WTC11 (cell line): ENCODE measurements around the gene SLC2A1. TPM values are rescaled to one million over a fixed set of nuclear protein-coding genes. Genes with fewer than 3 reads are reported as not detected.
"Not testable (repeated sequence)": the region's sequence is repeated elsewhere in the genome, so short reads cannot be mapped to it uniquely, and the experiment has no call there.

ENCODE experiments used
- ATAC-seq: fragments of 200-7000 bp; cut with Tn5 transposase; 2 replicates; pipeline ENCODE4 v1.10.0; 2021; ENCODE audit warnings: mild to moderate bottlenecking, moderate library complexity
- CTCF ChIA-PET: fragments of 300-600 bp; sonication (Branson Sonifier 250); formaldehyde crosslinking; loops from one replicate; lab custom pipeline; 2021; ENCODE audit warnings: antibody characterized with exemption; lab: Charles Lee
- POLR2A ChIA-PET: fragments of 350-600 bp; sonication (Branson Sonifier 250); formaldehyde crosslinking; loops from one replicate; lab custom pipeline; 2021; ENCODE audit warnings: antibody characterized with exemption; lab: Charles Lee
- DNase-seq: peaks from one replicate; pipeline ENCODE4 v3.0.0; 2021; ENCODE audit warnings: low spot score
- H3K27ac Mint-ChIP-seq: 2 replicates; pipeline ENCODE4 v1.8.0; 2021; ENCODE audit warnings: mixed read lengths
- H3K27me3 Mint-ChIP-seq: 2 replicates; pipeline ENCODE4 v1.8.0; 2021; ENCODE audit warnings: low read depth, mild to moderate bottlenecking, moderate library complexity, mixed read lengths
- H3K36me3 Mint-ChIP-seq: 2 replicates; pipeline ENCODE4 v1.8.0; 2021; ENCODE audit warnings: mixed read lengths
- H3K4me1 Mint-ChIP-seq: 2 replicates; pipeline ENCODE4 v1.8.0; 2022; ENCODE audit warnings: mixed read lengths
- H3K4me3 Mint-ChIP-seq: 2 replicates; pipeline ENCODE4 v1.8.0; 2021; ENCODE audit warnings: mild to moderate bottlenecking, moderate library complexity, mixed read lengths
- H3K9me3 Mint-ChIP-seq: 2 replicates; pipeline ENCODE4 v1.8.0; 2021; ENCODE audit warnings: mixed read lengths
- ATF1 ChIP-seq: sonication (generic); formaldehyde crosslinking; IDR thresholded peaks from 2 replicates; pipeline ENCODE4 v1.8.1; 2023; ENCODE audit warnings: mild to moderate bottlenecking, moderate library complexity, missing genetic modification reagents
- CREM ChIP-seq: sonication (generic); formaldehyde crosslinking; IDR thresholded peaks from 2 replicates; pipeline ENCODE4 v1.8.1; 2022; ENCODE audit warnings: mild to moderate bottlenecking, missing genetic modification reagents, moderate library complexity
- E2F4 ChIP-seq: sonication (generic); formaldehyde crosslinking; IDR thresholded peaks from 2 replicates; pipeline ENCODE4 v1.8.1; 2022; ENCODE audit warnings: low read depth, mild to moderate bottlenecking, moderate library complexity, missing genetic modification reagents, borderline replicate concordance
- EMX1 ChIP-seq: fragments of 250-450 bp; sonication (Bioruptor Pico); IDR thresholded peaks from 2 replicates; pipeline ENCODE4 v1.8.0; 2021; ENCODE audit warnings: mild to moderate bottlenecking
- HMGA2 ChIP-seq: fragments of 250-450 bp; sonication (Bioruptor Pico); IDR thresholded peaks from 2 replicates; pipeline ENCODE4 v1.4.0; 2021; ENCODE audit warnings: mild to moderate bottlenecking, moderate library complexity
- IRF2 ChIP-seq: sonication (generic); formaldehyde crosslinking; IDR thresholded peaks from 2 replicates; pipeline ENCODE4 v1.8.0; 2022; ENCODE audit warnings: low read depth, missing genetic modification reagents, borderline replicate concordance
- NFATC4 ChIP-seq: fragments of 250-450 bp; sonication (Bioruptor Pico); IDR thresholded peaks from 2 replicates; pipeline ENCODE4 v1.9.0; 2021; ENCODE audit warnings: mild to moderate bottlenecking
- NR1H2 ChIP-seq: sonication (generic); formaldehyde crosslinking; IDR thresholded peaks from 2 replicates; pipeline ENCODE4 v1.9.0; 2021; ENCODE audit warnings: mild to moderate bottlenecking, moderate library complexity, missing genetic modification reagents
- NR3C1 ChIP-seq: sonication (generic); formaldehyde crosslinking; conservative IDR thresholded peaks from 2 replicates; pipeline ENCODE4 v1.8.1; 2023; ENCODE audit warnings: low read depth, mild to moderate bottlenecking, missing genetic modification reagents
- USF1 ChIP-seq: sonication (generic); formaldehyde crosslinking; IDR thresholded peaks from 2 replicates; pipeline ENCODE4 v1.8.0; 2022; ENCODE audit warnings: mild to moderate bottlenecking, missing genetic modification reagents
- ZNF121 ChIP-seq: sonication (generic); formaldehyde crosslinking; IDR thresholded peaks from 2 replicates; pipeline ENCODE4 v1.8.0; 2023; ENCODE audit warnings: missing genetic modification reagents
- ZNF263 ChIP-seq: sonication (generic); formaldehyde crosslinking; IDR thresholded peaks from 2 replicates; pipeline ENCODE4 v1.8.1; 2022; ENCODE audit warnings: low read depth, mild to moderate bottlenecking, moderate library complexity, missing genetic modification reagents
- ZNF317 ChIP-seq: sonication (generic); formaldehyde crosslinking; IDR thresholded peaks from 2 replicates; pipeline ENCODE4 v1.8.1; 2023; ENCODE audit warnings: low read depth, mild to moderate bottlenecking, moderate library complexity, missing genetic modification reagents, borderline replicate concordance
- total RNA-seq: library from RNA; stranded (reverse); gene quantifications from 3 replicates; pipeline ENCODE4 v1.2.3, GENCODE V29; 2021
- TF ChIP-seq, protein P1 (sequence below): sonication (generic); formaldehyde crosslinking; IDR thresholded peaks from 2 replicates; pipeline ENCODE4 v1.8.0; 2022; ENCODE audit warnings: mild to moderate bottlenecking, missing genetic modification reagents
- TF ChIP-seq, protein P2 (sequence below): fragments of 250-450 bp; sonication (Bioruptor Pico); conservative IDR thresholded peaks from 2 replicates; pipeline ENCODE4 v1.9.0; 2021; ENCODE audit warnings: mild to moderate bottlenecking
- TF ChIP-seq, protein P3 (sequence below): sonication (generic); formaldehyde crosslinking; IDR thresholded peaks from 2 replicates; pipeline ENCODE4 v1.8.1; 2022; ENCODE audit warnings: missing genetic modification reagents, borderline replicate concordance

Gene SLC2A1
- total RNA-seq, 1 experiment from 2014 or later: 215 TPM

DNA sequence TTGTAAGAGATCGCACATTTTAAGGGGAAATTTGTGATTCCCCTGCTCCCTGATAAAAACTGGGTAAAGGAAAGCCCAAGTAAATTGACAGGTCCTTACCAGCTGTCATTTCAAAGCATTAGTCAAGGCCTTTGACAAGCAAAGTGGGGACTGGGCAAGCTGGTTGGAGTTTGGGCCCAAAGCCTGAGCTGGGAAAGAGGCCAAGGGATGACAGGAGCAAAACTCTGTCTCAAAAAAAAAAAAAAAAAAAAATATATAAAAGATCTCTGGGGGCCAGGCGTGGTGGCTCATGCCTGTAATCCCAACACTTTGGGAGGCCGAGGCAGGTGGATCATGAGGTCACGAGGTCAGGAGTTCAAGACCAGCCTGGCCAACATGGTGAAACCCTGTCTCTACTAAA is 36.9 kb downstream of the SLC2A1 start:
- Mint-ChIP-seq H3K27ac (no peak overlapping the region), H3K4me1 (peaks cover 30% of the 10 kb centered on the region), H3K27me3 (peaks cover 2% of the 10 kb centered on the region; the same call in 1 of the 2 replicates), H3K4me3 (no peak overlapping the region), H3K36me3 (peaks cover 21% of the 10 kb centered on the region), H3K9me3 (peaks cover 14% of the 10 kb centered on the region)
- CTCF ChIA-PET: interaction anchor here (0.8 to 5.0 kb wide), 2 partner anchors 152 to 180 kb away, joined by 3 to 119 read pairs; no protein-coding TSS in a partner anchor
- POLR2A ChIA-PET: interaction anchor here (0.6 kb wide), 1 partner anchor 706 kb away, joined by 8 read pairs; no protein-coding TSS in a partner anchor
- DNase-seq: no peak
- no peak for ATAC-seq
- TF ChIP-seq, protein P1, sequence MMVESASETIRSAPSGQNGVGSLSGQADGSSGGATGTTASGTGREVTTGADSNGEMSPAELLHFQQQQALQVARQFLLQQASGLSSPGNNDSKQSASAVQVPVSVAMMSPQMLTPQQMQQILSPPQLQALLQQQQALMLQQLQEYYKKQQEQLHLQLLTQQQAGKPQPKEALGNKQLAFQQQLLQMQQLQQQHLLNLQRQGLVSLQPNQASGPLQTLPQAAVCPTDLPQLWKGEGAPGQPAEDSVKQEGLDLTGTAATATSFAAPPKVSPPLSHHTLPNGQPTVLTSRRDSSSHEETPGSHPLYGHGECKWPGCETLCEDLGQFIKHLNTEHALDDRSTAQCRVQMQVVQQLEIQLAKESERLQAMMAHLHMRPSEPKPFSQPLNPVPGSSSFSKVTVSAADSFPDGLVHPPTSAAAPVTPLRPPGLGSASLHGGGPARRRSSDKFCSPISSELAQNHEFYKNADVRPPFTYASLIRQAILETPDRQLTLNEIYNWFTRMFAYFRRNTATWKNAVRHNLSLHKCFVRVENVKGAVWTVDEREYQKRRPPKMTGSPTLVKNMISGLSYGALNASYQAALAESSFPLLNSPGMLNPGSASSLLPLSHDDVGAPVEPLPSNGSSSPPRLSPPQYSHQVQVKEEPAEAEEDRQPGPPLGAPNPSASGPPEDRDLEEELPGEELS (CRISPR knock-in tag): no peak
- TF ChIP-seq NFATC4 (CRISPR knock-in tag): no peak
- TF ChIP-seq ZNF263: no peak

- peaks cover 26% of the 10 kb centered on the region for H3K9me3 Mint-ChIP-seq
- CTCF ChIA-PET: interaction anchor here (1.4 kb wide), 1 partner anchor 154 kb away, joined by 5 read pairs; no protein-coding TSS in a partner anchor
- H3K27me3 Mint-ChIP-seq, H3K27ac Mint-ChIP-seq, H3K4me3 Mint-ChIP-seq, POLR2A ChIA-PET, ATAC-seq, DNase-seq: not testable (repeated sequence)
- peaks cover 25% of the 10 kb centered on the region for H3K36me3 Mint-ChIP-seq
- H3K4me1 Mint-ChIP-seq: peaks cover 16% of the 10 kb centered on the region
Measured at GRCh38 chr1:42919651-42920050, 39.0 kb downstream of the SLC2A1 start.

DNA sequence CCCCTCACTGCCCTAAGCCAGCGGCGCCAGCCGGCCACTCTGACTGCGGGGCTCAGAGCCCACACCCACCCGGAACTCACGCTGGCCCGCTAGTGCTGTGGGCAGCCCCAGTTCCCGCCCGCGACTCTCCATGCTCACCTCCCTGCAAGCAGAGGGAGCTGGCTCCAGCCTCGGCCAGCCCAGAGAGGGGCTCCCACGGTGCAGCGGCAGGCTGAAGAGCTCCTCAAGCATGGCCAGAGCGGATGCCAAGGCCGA is 41.5 kb downstream of the SLC2A1 start:
- no peak overlapping the region for H3K27ac Mint-ChIP-seq
- no peak for ATAC-seq
- no peak overlapping the region for H3K4me3 Mint-ChIP-seq
- DNase-seq: no peak
- H3K9me3 Mint-ChIP-seq: peaks cover 33% of the 10 kb centered on the region
- H3K27me3 Mint-ChIP-seq: peaks cover 7% of the 10 kb centered on the region
- ChIA-PET POLR2A (interaction anchor here (0.6 kb wide), 1 partner anchor 43 kb away, joined by 3 read pairs; no protein-coding TSS in a partner anchor), CTCF (interaction anchor here (8.3 kb wide), 1 partner anchor 157 kb away, joined by 409 read pairs; no protein-coding TSS in a partner anchor)
- no peaks in the 10 kb centered on the region; the same call in 1 of the 2 replicates for H3K4me1 Mint-ChIP-seq
- peaks cover 29% of the 10 kb centered on the region for H3K36me3 Mint-ChIP-seq
- TF ChIP-seq USF1 (CRISPR knock-in tag): no peak
- no peak for TF ChIP-seq ATF1 (CRISPR knock-in tag)
- TF ChIP-seq ZNF121 (CRISPR knock-in tag): no peak
- TF ChIP-seq IRF2 (CRISPR knock-in tag): no peak
- TF ChIP-seq CREM (CRISPR knock-in tag): no peak
- TF ChIP-seq, protein P2, sequence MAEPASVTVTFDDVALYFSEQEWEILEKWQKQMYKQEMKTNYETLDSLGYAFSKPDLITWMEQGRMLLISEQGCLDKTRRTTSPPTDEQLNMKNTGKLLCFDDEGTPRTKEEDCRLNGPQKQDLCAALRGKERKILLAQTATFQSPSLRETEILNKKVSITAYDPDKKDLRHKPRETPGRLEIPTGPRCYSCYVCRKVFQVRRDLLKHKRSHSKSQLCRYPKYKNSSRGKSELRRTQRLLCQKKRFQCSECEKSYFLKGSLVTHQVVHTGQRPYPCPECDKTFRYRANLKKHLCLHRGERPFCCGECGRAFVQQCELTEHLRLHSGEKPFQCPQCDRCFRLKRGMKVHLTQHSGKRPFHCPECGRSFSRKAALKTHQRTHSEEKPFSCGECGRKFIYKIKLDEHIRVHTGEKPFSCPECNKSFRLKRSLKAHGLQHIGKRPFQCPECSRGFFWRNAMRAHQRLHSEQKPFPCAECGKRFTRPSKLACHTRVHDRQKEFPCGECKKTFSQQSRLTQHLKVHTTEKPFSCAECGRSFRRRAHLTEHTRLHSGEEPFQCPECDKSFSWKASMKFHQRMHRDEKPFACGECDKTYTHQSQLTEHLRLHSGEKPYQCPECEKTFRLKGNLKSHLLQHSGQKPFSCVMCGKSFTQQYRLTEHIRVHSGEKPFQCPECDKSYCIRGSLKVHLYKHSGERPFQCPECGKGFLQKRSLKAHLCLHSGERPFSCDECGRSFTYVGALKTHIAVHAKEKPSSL: no peak
- no peak for TF ChIP-seq HMGA2 (CRISPR knock-in tag)
- TF ChIP-seq, protein P3, sequence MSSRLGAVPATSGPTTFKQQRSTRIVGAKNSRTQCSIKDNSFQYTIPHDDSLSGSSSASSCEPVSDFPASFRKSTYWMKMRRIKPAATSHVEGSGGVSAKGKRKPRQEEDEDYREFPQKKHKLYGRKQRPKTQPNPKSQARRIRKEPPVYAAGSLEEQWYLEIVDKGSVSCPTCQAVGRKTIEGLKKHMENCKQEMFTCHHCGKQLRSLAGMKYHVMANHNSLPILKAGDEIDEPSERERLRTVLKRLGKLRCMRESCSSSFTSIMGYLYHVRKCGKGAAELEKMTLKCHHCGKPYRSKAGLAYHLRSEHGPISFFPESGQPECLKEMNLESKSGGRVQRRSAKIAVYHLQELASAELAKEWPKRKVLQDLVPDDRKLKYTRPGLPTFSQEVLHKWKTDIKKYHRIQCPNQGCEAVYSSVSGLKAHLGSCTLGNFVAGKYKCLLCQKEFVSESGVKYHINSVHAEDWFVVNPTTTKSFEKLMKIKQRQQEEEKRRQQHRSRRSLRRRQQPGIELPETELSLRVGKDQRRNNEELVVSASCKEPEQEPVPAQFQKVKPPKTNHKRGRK (CRISPR knock-in tag): no peak
- TF ChIP-seq E2F4: no peak
- TF ChIP-seq ZNF317 (CRISPR knock-in tag): no peak
- no peak for TF ChIP-seq NR3C1
- TF ChIP-seq NR1H2 (CRISPR knock-in tag): no peak
- TF ChIP-seq EMX1 (CRISPR knock-in tag): no peak
- TF ChIP-seq, all 79 proteins: peak for 0
